ENCODE data around the gene UPB1.
"Not testable (repeated sequence)": the region's sequence is repeated elsewhere in the genome, so short reads cannot be mapped to it uniquely, and the experiment has no call there.

The UPB1 gene

GRCh38 chr22:24518771-24519485 lies 23.8 kb downstream of the UPB1 start:
- no peak overlapping the region for H3K27ac ChIP-seq (ENCODE audit: low read depth, low read length)
- H3K4me3 ChIP-seq (ENCODE audit: low read depth in 1 of 2, low read length in 2 of 2): no peak overlapping the region
- H3K4me1 ChIP-seq (ENCODE audit: insufficient read depth, low read length): peaks cover 6% of the 10 kb centered on the region
- H3K27me3 ChIP-seq (ENCODE audit: control insufficient read depth in 1 of 2, insufficient read depth in 2 of 2, low read length in 2 of 2): no peaks in the 10 kb centered on the region
- no peaks in the 10 kb centered on the region for H3K36me3 ChIP-seq (ENCODE audit: insufficient read depth, low read length)
- H3K9me3 ChIP-seq (ENCODE audit: low read length): no peaks in the 10 kb centered on the region
- no peak overlapping the region for H3K9ac ChIP-seq (ENCODE audit: low read length)

DNA sequence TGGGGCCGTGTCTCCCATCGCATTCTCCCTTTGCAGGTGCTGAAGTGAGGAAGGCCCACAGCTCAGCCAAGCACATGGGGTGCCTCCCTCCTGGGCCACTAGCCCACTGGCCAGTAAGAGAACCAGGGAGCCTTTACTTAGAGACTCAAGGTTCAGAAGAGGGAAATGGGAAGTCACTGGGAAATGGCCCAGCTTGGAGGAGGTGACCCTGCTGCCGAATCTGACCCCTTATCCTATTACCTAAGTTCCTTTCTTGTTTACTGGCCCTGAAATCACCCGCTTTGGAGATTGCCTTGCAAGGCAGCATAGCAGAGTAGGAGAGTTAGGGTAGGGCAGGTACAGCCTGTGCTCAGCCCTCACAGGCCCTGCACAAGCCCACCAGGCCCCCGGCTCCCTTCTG lies 24.4 kb downstream of the UPB1 start:
- H3K27ac ChIP-seq (ENCODE audit: low read depth, low read length): no peak overlapping the region
- H3K27me3 ChIP-seq (ENCODE audit: control insufficient read depth in 1 of 2, insufficient read depth in 2 of 2, low read length in 2 of 2): no peaks in the 10 kb centered on the region
- H3K4me3 ChIP-seq (ENCODE audit: low read depth in 1 of 2, low read length in 2 of 2): no peak overlapping the region
- no peaks in the 10 kb centered on the region for H3K9me3 ChIP-seq (ENCODE audit: low read length)
- H3K4me1 ChIP-seq (ENCODE audit: insufficient read depth, low read length): peaks cover 6% of the 10 kb centered on the region
- no peaks in the 10 kb centered on the region for H3K36me3 ChIP-seq (ENCODE audit: insufficient read depth, low read length)
- no peak overlapping the region for H3K9ac ChIP-seq (ENCODE audit: low read length)

DNA sequence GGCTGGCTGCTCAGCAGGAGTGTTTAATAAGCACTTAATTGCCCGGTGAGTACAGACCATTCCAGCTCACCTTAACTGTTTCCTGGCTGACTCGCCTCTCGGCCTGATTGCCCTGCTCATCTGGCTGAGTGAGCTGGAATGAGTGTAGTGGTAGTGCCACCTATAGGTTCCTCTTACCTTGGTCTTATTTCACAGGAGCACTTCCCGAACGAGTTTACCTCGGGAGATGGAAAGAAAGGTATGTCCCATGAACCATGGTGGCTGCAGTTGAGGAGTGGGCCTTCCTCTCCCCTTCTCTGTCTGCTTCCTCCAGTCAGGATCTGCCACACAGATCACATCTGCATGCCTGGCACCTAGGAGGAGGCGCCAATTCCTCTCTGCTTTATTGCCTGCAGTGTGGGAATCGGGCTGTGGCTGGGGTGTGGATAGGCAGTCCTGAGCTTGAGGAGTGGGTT lies 26.7 kb downstream of the UPB1 start:
- Histone ChIP-seq H3K4me3 (ENCODE audit: low read depth in 1 of 2, low read length in 2 of 2) (no peak overlapping the region), H3K27ac (ENCODE audit: low read depth, low read length) (no peak overlapping the region), H3K36me3 (ENCODE audit: insufficient read depth, low read length) (no peaks in the 10 kb centered on the region), H3K27me3 (ENCODE audit: control insufficient read depth in 1 of 2, insufficient read depth in 2 of 2, low read length in 2 of 2) (no peaks in the 10 kb centered on the region), H3K9me3 (ENCODE audit: low read length) (no peaks in the 10 kb centered on the region), H3K9ac (ENCODE audit: low read length) (no peak overlapping the region), H3K4me1 (ENCODE audit: insufficient read depth, low read length) (no peaks in the 10 kb centered on the region)

- Histone ChIP-seq H3K9ac (ENCODE audit: low read length) (no peak overlapping the region), H3K27ac (ENCODE audit: low read depth, low read length) (no peak overlapping the region), H3K4me3 (ENCODE audit: low read depth in 1 of 2, low read length in 2 of 2) (no peak overlapping the region), H3K9me3 (ENCODE audit: low read length) (no peaks in the 10 kb centered on the region), H3K36me3 (ENCODE audit: insufficient read depth, low read length) (no peaks in the 10 kb centered on the region), H3K4me1 (ENCODE audit: insufficient read depth, low read length) (no peaks in the 10 kb centered on the region), H3K27me3 (ENCODE audit: control insufficient read depth in 1 of 2, insufficient read depth in 2 of 2, low read length in 2 of 2) (no peaks in the 10 kb centered on the region)
Observed at GRCh38 chr22:24523873-24524272, 28.7 kb downstream of the UPB1 start.

- no peak overlapping the region for H3K27ac ChIP-seq (ENCODE audit: low read depth, low read length)
- no peaks in the 10 kb centered on the region for H3K36me3 ChIP-seq (ENCODE audit: insufficient read depth, low read length)
Observed at GRCh38 chr22:24525416-24526037, 30.4 kb downstream of the UPB1 start.

DNA sequence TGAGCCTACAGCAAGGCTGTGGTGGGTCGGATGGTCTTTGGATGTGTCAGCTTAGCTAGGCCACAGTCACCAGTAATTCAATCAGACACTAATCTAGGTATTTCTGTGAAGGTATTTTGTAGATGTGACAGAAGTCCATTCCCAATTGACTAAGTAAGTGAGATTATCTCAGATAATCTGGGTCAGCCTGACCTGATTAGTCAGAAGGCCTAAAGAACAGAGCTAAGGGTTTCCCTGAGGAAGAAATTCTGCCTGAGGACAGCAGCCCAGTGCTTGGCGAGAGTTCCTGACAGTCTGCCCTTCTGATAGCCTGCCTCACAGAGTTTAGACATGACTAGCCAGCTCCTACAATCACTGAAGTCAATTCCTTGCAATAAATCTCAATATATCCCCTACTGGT lies 31.1 kb downstream of the UPB1 start:
- H3K27me3 ChIP-seq (ENCODE audit: control insufficient read depth in 1 of 2, insufficient read depth in 2 of 2, low read length in 2 of 2): no peaks in the 10 kb centered on the region
- no peaks in the 10 kb centered on the region for H3K9me3 ChIP-seq (ENCODE audit: low read length)
- no peaks in the 10 kb centered on the region for H3K36me3 ChIP-seq (ENCODE audit: insufficient read depth, low read length)
- no peak overlapping the region for H3K9ac ChIP-seq (ENCODE audit: low read length)
- H3K4me3 ChIP-seq (ENCODE audit: low read depth in 1 of 2, low read length in 2 of 2): no peak overlapping the region
- no peaks in the 10 kb centered on the region for H3K4me1 ChIP-seq (ENCODE audit: insufficient read depth, low read length)
- no peak overlapping the region for H3K27ac ChIP-seq (ENCODE audit: low read depth, low read length)

More at GRCh38 chr22:24525416-24526037, 30.4 kb downstream of the UPB1 start:
- no peaks in the 10 kb centered on the region for H3K4me1 ChIP-seq (ENCODE audit: insufficient read depth, low read length)
- no peaks in the 10 kb centered on the region for H3K27me3 ChIP-seq (ENCODE audit: control insufficient read depth in 1 of 2, insufficient read depth in 2 of 2, low read length in 2 of 2)
- H3K9me3 ChIP-seq (ENCODE audit: low read length): no peaks in the 10 kb centered on the region
- H3K4me3 ChIP-seq (ENCODE audit: low read depth in 1 of 2, low read length in 2 of 2): peak overlapping the region in 1 of 2 donors; percentile 8
- H3K9ac ChIP-seq (ENCODE audit: low read length): no peak overlapping the region

- H3K9ac ChIP-seq (ENCODE audit: low read length): no peak overlapping the region
- H3K27me3 ChIP-seq (ENCODE audit: control insufficient read depth in 1 of 2, insufficient read depth in 2 of 2, low read length in 2 of 2): no peaks in the 10 kb centered on the region
- H3K27ac ChIP-seq (ENCODE audit: low read depth, low read length): no peak overlapping the region
- H3K4me1 ChIP-seq (ENCODE audit: insufficient read depth, low read length): no peaks in the 10 kb centered on the region
- no peaks in the 10 kb centered on the region for H3K9me3 ChIP-seq (ENCODE audit: low read length)
- no peak overlapping the region for H3K4me3 ChIP-seq (ENCODE audit: low read depth in 1 of 2, low read length in 2 of 2)
- no peaks in the 10 kb centered on the region for H3K36me3 ChIP-seq (ENCODE audit: insufficient read depth, low read length)
Observed at GRCh38 chr22:24529898-24530297, 34.8 kb downstream of the UPB1 start.

DNA sequence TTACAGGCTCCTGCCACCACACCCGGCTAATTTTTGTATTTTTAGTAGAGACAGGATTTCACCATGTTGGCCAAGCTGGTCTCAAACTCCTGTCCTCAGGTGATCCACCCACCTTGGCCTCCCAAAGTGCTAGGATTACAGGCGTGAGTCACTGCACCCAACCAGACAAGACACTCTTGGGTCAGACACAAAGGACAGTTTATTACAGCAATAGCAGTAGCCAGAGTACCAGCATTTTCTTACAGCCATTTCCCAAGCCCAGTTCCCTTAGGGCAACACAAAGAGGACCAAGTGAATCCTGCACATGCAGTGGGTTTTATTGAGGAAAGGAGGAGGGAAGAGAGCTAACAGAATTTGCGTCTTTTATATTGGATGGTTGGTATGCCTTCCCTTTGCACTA lies 35.8 kb downstream of the UPB1 start:
- H3K4me1 ChIP-seq (ENCODE audit: insufficient read depth, low read length); H3K27ac ChIP-seq (ENCODE audit: low read depth, low read length); H3K36me3 ChIP-seq (ENCODE audit: insufficient read depth, low read length); H3K4me3 ChIP-seq (ENCODE audit: low read depth in 1 of 2, low read length in 2 of 2); H3K27me3 ChIP-seq (ENCODE audit: control insufficient read depth in 1 of 2, insufficient read depth in 2 of 2, low read length in 2 of 2); H3K9me3 ChIP-seq (ENCODE audit: low read length); H3K9ac ChIP-seq (ENCODE audit: low read length): not testable (repeated sequence)

GRCh38 chr22:24532075-24532474 lies 36.9 kb downstream of the UPB1 start:
- no peak overlapping the region for H3K4me3 ChIP-seq (ENCODE audit: low read depth in 1 of 2, low read length in 2 of 2)
- H3K27ac ChIP-seq (ENCODE audit: low read depth, low read length): no peak overlapping the region
- H3K36me3 ChIP-seq (ENCODE audit: insufficient read depth, low read length): no peaks in the 10 kb centered on the region
- H3K9ac ChIP-seq (ENCODE audit: low read length): no peak overlapping the region
- no peaks in the 10 kb centered on the region for H3K4me1 ChIP-seq (ENCODE audit: insufficient read depth, low read length)
- no peaks in the 10 kb centered on the region for H3K9me3 ChIP-seq (ENCODE audit: low read length)
- no peaks in the 10 kb centered on the region for H3K27me3 ChIP-seq (ENCODE audit: control insufficient read depth in 1 of 2, insufficient read depth in 2 of 2, low read length in 2 of 2)

DNA sequence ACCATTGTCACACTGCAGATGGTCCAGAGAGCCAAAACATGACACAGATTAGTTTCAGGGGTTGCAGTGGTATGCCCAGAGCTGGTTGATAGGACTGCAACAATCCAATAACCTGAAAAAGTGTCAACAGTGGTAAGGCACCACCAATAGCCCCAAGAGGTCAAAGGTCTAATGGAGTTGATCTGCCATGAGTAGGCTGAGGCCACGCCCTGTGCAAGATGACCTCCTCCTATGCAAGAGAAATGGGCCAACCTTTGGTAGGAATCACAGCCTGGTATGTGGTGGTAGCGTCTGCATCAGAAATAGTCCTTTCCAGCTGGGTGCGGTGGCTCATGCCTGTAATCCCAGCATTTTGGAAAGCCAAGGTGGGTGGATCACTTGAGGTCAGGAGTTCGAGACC lies 40.2 kb downstream of the UPB1 start:
- Histone ChIP-seq H3K9ac (ENCODE audit: low read length) (no peak overlapping the region), H3K36me3 (ENCODE audit: insufficient read depth, low read length) (peaks cover 10% of the 10 kb centered on the region), H3K4me3 (ENCODE audit: low read depth in 1 of 2, low read length in 2 of 2) (no peak overlapping the region), H3K9me3 (ENCODE audit: low read length) (no peaks in the 10 kb centered on the region), H3K27ac (ENCODE audit: low read depth, low read length) (no peak overlapping the region), H3K4me1 (ENCODE audit: insufficient read depth, low read length) (no peaks in the 10 kb centered on the region), H3K27me3 (ENCODE audit: control insufficient read depth in 1 of 2, insufficient read depth in 2 of 2, low read length in 2 of 2) (no peaks in the 10 kb centered on the region)

DNA sequence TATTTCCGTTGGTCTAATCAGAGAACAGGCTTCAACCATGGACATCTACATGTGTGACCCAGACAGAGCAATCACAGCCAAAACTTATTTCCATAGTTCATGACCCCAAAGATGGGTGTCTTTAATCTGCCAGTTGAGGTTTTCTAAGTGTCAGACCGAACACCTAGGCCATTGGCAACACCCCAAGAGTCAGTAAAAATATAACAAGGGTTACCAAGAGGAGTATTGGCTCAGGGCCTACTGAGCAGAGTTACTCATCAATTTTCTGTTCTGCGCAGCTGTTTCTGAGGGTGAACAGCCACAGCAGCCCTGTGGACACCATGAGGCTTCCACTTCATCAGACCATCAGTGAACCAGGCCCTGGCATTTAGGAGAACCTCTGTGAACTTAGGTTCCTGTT lies 41.0 kb downstream of the UPB1 start:
- Histone ChIP-seq H3K27ac (ENCODE audit: low read depth, low read length) (no peak overlapping the region), H3K36me3 (ENCODE audit: insufficient read depth, low read length) (peaks cover 17% of the 10 kb centered on the region), H3K9ac (ENCODE audit: low read length) (no peak overlapping the region), H3K4me1 (ENCODE audit: insufficient read depth, low read length) (no peaks in the 10 kb centered on the region), H3K4me3 (ENCODE audit: low read depth in 1 of 2, low read length in 2 of 2) (no peak overlapping the region), H3K9me3 (ENCODE audit: low read length) (no peaks in the 10 kb centered on the region), H3K27me3 (ENCODE audit: control insufficient read depth in 1 of 2, insufficient read depth in 2 of 2, low read length in 2 of 2) (no peaks in the 10 kb centered on the region)

DNA sequence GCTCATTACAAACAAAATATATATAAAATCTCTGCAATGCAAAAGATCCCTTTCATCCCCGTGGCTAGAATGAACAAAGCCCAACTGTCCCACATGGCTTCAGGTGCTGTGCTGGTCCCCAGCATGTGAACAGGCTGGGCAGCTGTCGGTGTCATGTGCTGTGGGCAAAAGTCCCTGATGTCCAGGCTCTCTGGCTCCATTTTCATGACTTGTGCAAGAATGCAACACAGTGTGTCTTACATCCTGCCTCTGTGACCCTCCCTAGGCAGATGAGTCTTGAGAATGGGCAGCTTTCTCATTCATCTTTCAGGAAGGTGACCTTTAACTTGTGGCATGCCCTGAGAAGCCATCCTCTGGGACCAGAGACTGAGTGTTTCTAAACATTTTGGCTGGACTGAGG lies 45.3 kb downstream of the UPB1 start:
- Histone ChIP-seq H3K4me1 (ENCODE audit: insufficient read depth, low read length) (peaks cover 25% of the 10 kb centered on the region), H3K27me3 (ENCODE audit: control insufficient read depth in 1 of 2, insufficient read depth in 2 of 2, low read length in 2 of 2) (no peaks in the 10 kb centered on the region), H3K27ac (ENCODE audit: low read depth, low read length) (no peak overlapping the region), H3K36me3 (ENCODE audit: insufficient read depth, low read length) (peaks cover 53% of the 10 kb centered on the region), H3K9ac (ENCODE audit: low read length) (no peak overlapping the region), H3K9me3 (ENCODE audit: low read length) (no peaks in the 10 kb centered on the region), H3K4me3 (ENCODE audit: low read depth in 1 of 2, low read length in 2 of 2) (no peak overlapping the region)

All from muscle layer of colon (tissue), 2 donors.